HepG2 (cell line): ENCODE data around the gene SMYD2. TPM values are rescaled to one million over a fixed set of nuclear protein-coding genes. Genes with fewer than 3 reads are reported as not detected.

ENCODE experiments used
- ATAC-seq: fragments of 200-7000 bp; cut with Tn5 transposase; 3 replicates; pipeline ENCODE4 v1.9.1; 2020; ENCODE audit warnings: mild to moderate bottlenecking, moderate library complexity
- BruUV-seq: library from RNA; stranded (reverse); fragments of 400-500 nt; replicated peaks from 2 replicates; lab custom pipeline; 2021; lab: Mats Ljungman, UMichigan
- CTCF ChIA-PET: fragments of 300-600 bp; formaldehyde crosslinking; extraction: SDS; loops from one replicate; lab custom pipeline; 2021; ENCODE audit warnings: low total read pairs, inconsistent platforms, low intra/inter-chr PET ratio; lab: Yijun Ruan, JAX
- POLR2A ChIA-PET: fragments of 350-600 bp; sonication (Branson Sonifier 250); formaldehyde crosslinking; loops from one replicate; lab custom pipeline; 2020; ENCODE audit warnings: antibody characterized with exemption, inconsistent platforms; lab: Yijun Ruan, JAX
- DNase-seq: peaks from one replicate; pipeline ENCODE4 v3.0.0-alpha.2; 2015; ENCODE audit warnings: low spot score
- FAIRE-seq: peaks from 3 replicates; lab custom pipeline; 2011; peaks lifted over from hg19 to GRCh38; lab: Jason Lieb, UNC
- H2AFZ ChIP-seq: one replicate; pipeline ENCODE4 v1.6.1; 2011; ENCODE audit warnings: low read length, inconsistent platforms
- H3K27ac ChIP-seq: fragments of 300-600 bp; 3 replicates; pipeline ENCODE4 v1.8.0; 2011; ENCODE audit warnings: mixed run types, mild to moderate bottlenecking, mixed read lengths, low read length, inconsistent platforms; ENCODE audit not compliant: insufficient read depth; ENCODE audit errors: extremely low read length
- H3K27me3 ChIP-seq, 2 experiments: fragments of 200-600 bp in 1 of 2; 2 replicates in 1 of 2; 3 replicates in 1 of 2; pipeline versions ENCODE4 v1.6.0 to v1.8.0; 2011; ENCODE audit warnings: low read length in 2 of 2, mild to moderate bottlenecking in 2 of 2, moderate library complexity in 2 of 2, inconsistent platforms in 1 of 2; ENCODE audit not compliant: insufficient read depth in 2 of 2, control insufficient read depth in 1 of 2
- H3K36me3 ChIP-seq, 2 experiments: fragments of 200-600 bp in 1 of 2; replicated peaks in 1 of 2; 2 replicates in 1 of 2; 3 replicates in 1 of 2; pipeline versions ENCODE4 v1.5.1 to v1.8.0; 2011; ENCODE audit warnings: low read length in 2 of 2, inconsistent platforms in 1 of 2; ENCODE audit not compliant: insufficient read depth in 2 of 2, control insufficient read depth in 1 of 2
- H3K4me1 ChIP-seq: 2 replicates; pipeline ENCODE4 v1.5.1; 2012; ENCODE audit warnings: low read length, inconsistent platforms; ENCODE audit not compliant: insufficient read depth
- H3K4me2 ChIP-seq: 2 replicates; pipeline ENCODE4 v1.6.0; 2011; ENCODE audit warnings: low read depth, low read length, inconsistent platforms
- H3K4me3 ChIP-seq, 3 experiments: fragments of 200-600 bp in 1 of 3; sonication (generic), shearing (Covaris generic) in 1 of 3; replicated peaks in 1 of 3; 2 replicates each; pipeline ENCODE4 v1.5.1; 2011 to 2016; ENCODE audit warnings: low read length in 3 of 3, inconsistent platforms in 2 of 3, low read depth in 2 of 3, mild to moderate bottlenecking in 2 of 3, control low read depth in 1 of 3, mixed read lengths in 1 of 3; ENCODE audit not compliant: insufficient read depth in 1 of 3
- H3K79me2 ChIP-seq: one replicate; pipeline ENCODE4 v1.6.1; 2011; ENCODE audit warnings: low read length, inconsistent platforms; ENCODE audit not compliant: insufficient read depth
- H3K9ac ChIP-seq: 2 replicates; pipeline ENCODE4 v1.6.0; 2011; ENCODE audit warnings: mild to moderate bottlenecking, low read depth, low read length, inconsistent platforms; ENCODE audit not compliant: insufficient read depth
- H3K9me3 ChIP-seq: 2 replicates; pipeline ENCODE4 v1.5.1; 2012; ENCODE audit warnings: mild to moderate bottlenecking, low read length
- H4K20me1 ChIP-seq: 2 replicates; pipeline ENCODE4 v1.6.0; 2011; ENCODE audit warnings: inconsistent platforms, mild to moderate bottlenecking, low read length, moderate library complexity; ENCODE audit not compliant: insufficient read depth
- HNRNPH1 ChIP-seq: fragments of 200-400 bp; formaldehyde crosslinking; optimal IDR thresholded peaks from 2 replicates; pipeline ENCODE3; 2017; ENCODE audit warnings: mild to moderate bottlenecking, low read depth, low read length
- IRX3 ChIP-seq: sonication (generic); formaldehyde crosslinking; IDR thresholded peaks from 2 replicates; pipeline ENCODE4 v1.8.1; 2023; ENCODE audit warnings: mild to moderate bottlenecking, low read depth, missing genetic modification reagents, borderline replicate concordance
- PLRG1 ChIP-seq: fragments of 450-650 bp; conservative IDR thresholded peaks from 2 replicates; pipeline ENCODE4 v1.6.1; 2016
- TEAD3 ChIP-seq: optimal IDR thresholded peaks from 2 replicates; pipeline ENCODE3; 2016; ENCODE audit warnings: borderline replicate concordance
- ZBTB8A ChIP-seq: sonication (generic); formaldehyde crosslinking; IDR thresholded peaks from 2 replicates; pipeline ENCODE4 v1.4.0; 2020; ENCODE audit warnings: mild to moderate bottlenecking, low read depth, missing genetic modification reagents, borderline replicate concordance
- WGBS: methylation state at CpG from one replicate; pipeline ENCODE4 v1.1.6; 2017; ENCODE audit warnings: low lambda C conversion rate; 5-methylcytosine and 5-hydroxymethylcytosine counted together
- in situ Hi-C: cut with HindIII; loops from 2 replicates; pipeline ENCODE4 v1.10.0; 2017; ENCODE audit warnings: low pct_unique_long_range_greater_than_20kb; ENCODE audit not compliant: extremely low pct_ligation_motif_present
- intact Hi-C: fragments of 100-400 bp; cut with micrococcal nuclease; formaldehyde crosslinking; loops from one replicate; pipeline ENCODE4 v1.10.0; 2022; ENCODE audit not compliant: unreplicated experiment
- polyA plus RNA-seq, 8 experiments: library from polyadenylated mRNA; depleted of rRNA in 3 of 8; stranded (reverse) in 7 of 8; unstranded in 1 of 8; fragments of >200 nt; fragmentation: Illumina TruSeq in 4 of 8; extraction: Trizol in 4 of 8; gene quantifications; 2 replicates each; pipeline versions ENCODE4 v1.2.1 to v1.2.3, GENCODE V29; 2011 to 2016; ENCODE audit warnings: low read depth in 4 of 8, missing spikeins in 1 of 8, mixed read lengths in 1 of 8; ENCODE audit not compliant: insufficient read depth in 1 of 8
- total RNA-seq, 5 experiments: library from RNA; depleted of rRNA; stranded (reverse); fragments of >200 nt; fragmentation: Illumina TruSeq; extraction: Trizol; gene quantifications; 2 replicates each; pipeline ENCODE4 v1.2.3, GENCODE V29; 2016; ENCODE audit warnings: low read depth in 1 of 5
- TF ChIP-seq, protein P1 (sequence below): sonication (generic); formaldehyde crosslinking; IDR thresholded peaks from 2 replicates; pipeline ENCODE4 v1.8.1; 2023; ENCODE audit warnings: mild to moderate bottlenecking, inconsistent platforms, moderate library complexity, missing genetic modification reagents, borderline replicate concordance
- TF ChIP-seq, protein P2 (sequence below): sonication (generic); formaldehyde crosslinking; IDR thresholded peaks from 2 replicates; pipeline ENCODE4 v1.8.1; 2023; ENCODE audit warnings: missing genetic modification reagents, mild to moderate bottlenecking, borderline replicate concordance

Gene SMYD2
- total and polyA plus RNA-seq, 2 of the 13 experiments (the other 11 are each of a cell fraction or from before 2014, with no cell fraction given), result 72.7 to 139 TPM

DNA sequence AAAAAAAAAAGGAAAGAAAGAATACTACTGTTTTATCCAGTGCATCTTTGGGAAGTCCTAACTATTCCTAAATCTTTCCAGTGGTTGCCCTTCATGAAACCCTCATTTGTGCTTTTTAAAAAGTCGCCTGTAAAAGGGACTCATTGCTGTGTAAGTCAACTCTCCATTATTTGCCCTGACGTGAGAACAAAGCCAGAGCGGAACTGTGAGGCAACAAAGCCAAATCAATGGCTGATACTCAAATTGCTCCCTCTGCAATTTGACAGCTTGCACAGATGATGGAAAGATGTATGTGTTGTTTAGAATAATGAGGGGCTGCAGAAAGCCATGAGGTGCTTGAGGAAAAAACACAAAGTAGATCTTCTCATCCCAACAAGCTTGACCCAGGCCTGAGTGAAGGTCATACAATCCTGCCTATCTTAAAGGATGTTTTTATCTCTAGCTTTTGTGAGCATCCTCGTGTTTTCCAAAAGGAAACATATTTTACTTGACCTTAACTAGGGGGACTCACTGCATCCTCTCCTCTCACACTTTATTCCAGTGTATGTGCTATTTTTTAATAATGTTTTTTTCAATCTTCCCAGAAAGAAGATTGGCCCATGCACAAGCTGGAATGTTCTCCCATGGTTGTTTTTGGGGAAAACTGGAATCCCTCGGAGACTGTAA is 33.4 kb downstream of the SMYD2 start:
- TF ChIP-seq, protein P1, sequence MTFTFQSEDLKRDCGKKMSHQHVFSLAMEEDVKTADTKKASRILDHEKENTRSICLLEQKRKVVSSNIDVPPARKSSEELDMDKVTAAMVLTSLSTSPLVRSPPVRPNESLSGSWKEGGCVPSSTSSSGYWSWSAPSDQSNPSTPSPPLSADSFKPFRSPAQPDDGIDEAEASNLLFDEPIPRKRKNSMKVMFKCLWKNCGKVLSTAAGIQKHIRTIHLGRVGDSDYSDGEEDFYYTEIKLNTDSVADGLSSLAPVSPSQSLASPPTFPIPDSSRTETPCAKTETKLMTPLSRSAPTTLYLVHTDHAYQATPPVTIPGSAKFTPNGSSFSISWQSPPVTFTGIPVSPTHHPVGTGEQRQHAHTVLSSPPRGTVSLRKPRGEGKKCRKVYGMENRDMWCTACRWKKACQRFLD (CRISPR knock-in tag), result no peak
- TF ChIP-seq PLRG1, result no peak
- TF ChIP-seq ZBTB8A, result no peak
- TF ChIP-seq HNRNPH1, result no peak
- TF ChIP-seq, protein P2, sequence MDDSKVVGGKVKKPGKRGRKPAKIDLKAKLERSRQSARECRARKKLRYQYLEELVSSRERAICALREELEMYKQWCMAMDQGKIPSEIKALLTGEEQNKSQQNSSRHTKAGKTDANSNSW, result no peak
- no peak for TF ChIP-seq TEAD3 (CRISPR knock-in tag)
- no peak for TF ChIP-seq IRX3 (CRISPR knock-in tag)
- 96% methylated on average over 5 of the region's 5 CpGs for WGBS
- no peak overlapping the region for H2AFZ ChIP-seq
- H3K27ac ChIP-seq, result no peak overlapping the region
- no TSS peak for BruUV-seq
- H3K4me1 ChIP-seq, result peaks cover 51% of the 10 kb centered on the region
- H3K9me3 ChIP-seq, result no peaks in the 10 kb centered on the region
- in situ Hi-C loops (no loop called here), intact Hi-C loops (no loop called here)
- H3K36me3 ChIP-seq, result peaks cover 4 to 39% of the 10 kb centered on the region in 2 experiments; a peak in 4 of 5 replicates
- no peak for FAIRE-seq
- no peak overlapping the region for H3K4me3 ChIP-seq
- CTCF ChIA-PET, result no interaction called here
- H3K4me2 ChIP-seq, result no peak overlapping the region
- no peak for DNase-seq
- POLR2A ChIA-PET, result no interaction called here
- H3K79me2 ChIP-seq, result peaks cover 13% of the 10 kb centered on the region
- H3K27me3 ChIP-seq, result no peaks in the 10 kb centered on the region
- ATAC-seq, result no peak
- H3K9ac ChIP-seq, result no peak overlapping the region
- peaks cover 4% of the 10 kb centered on the region; the same call in 1 of the 2 replicates for H4K20me1 ChIP-seq
